Right cardiac atrium (tissue), 5 donors: ENCODE measurements around the gene EPHB4. TPM values are rescaled to one million over a fixed set of nuclear protein-coding genes. Genes with fewer than 3 reads are reported as not detected.

Source experiments
- ATAC-seq, 2 donors: fragments of 200-7000 bp; cut with Tn5 transposase; one replicate each; pipeline versions ENCODE4 v1.8.0 to v1.9.1; 2020; ENCODE audit warnings: moderate library complexity in 2 of 2, mild to moderate bottlenecking in 1 of 2
- DNase-seq, 3 donors: peaks; one replicate each; pipeline ENCODE4 v3.0.0-alpha.2; 2020
- H3K27ac ChIP-seq: one replicate; pipeline ENCODE4 v1.5.1; 2013; ENCODE audit warnings: mild to moderate bottlenecking, low read length, control low read depth, moderate library complexity
- H3K27me3 ChIP-seq: one replicate; pipeline ENCODE4 v1.6.1; 2013; ENCODE audit not compliant: control insufficient read depth, insufficient read depth
- H3K4me1 ChIP-seq: one replicate; pipeline ENCODE4 v1.6.1; 2013; ENCODE audit warnings: low read length; ENCODE audit not compliant: control insufficient read depth, insufficient read depth
- H3K4me3 ChIP-seq: one replicate; pipeline ENCODE4 v1.5.1; 2013; ENCODE audit warnings: low read length, control low read depth
- H3K9me3 ChIP-seq: one replicate; pipeline ENCODE4 v1.6.1; 2013; ENCODE audit warnings: low read length; ENCODE audit not compliant: control insufficient read depth
- WGBS: extraction: QIAGEN DNeasy Blood & Tissue Kit; methylation state at CpG from one replicate; pipeline ENCODE4 v1.1.7; 2013; 5-methylcytosine and 5-hydroxymethylcytosine counted together
- intact Hi-C, 4 donors: fragments of 100-400 bp; cut with DNase I; formaldehyde crosslinking; loops; one replicate each; pipeline versions ENCODE4 v1.11.0 to v1.14.0; 2022 to 2023
- polyA plus RNA-seq: library from polyadenylated mRNA; stranded (reverse); fragments of 200-250 nt; gene quantifications from one replicate; pipeline ENCODE4 v1.2.3, GENCODE V29; 2013
- total RNA-seq, 4 donors: library from RNA; stranded (reverse); fragmentation: NEBNext Ultra II Directional; extraction: Animal tissue kit (Norgen Biotek cat#: 25700); gene quantifications; one replicate each; pipeline ENCODE4 v1.2.1, GENCODE V29; 2021
- donor health status: healthy with polysubstance abuse.
- donor health status: DM: no; HTN: yes; CAD: no.
- donor health status: DM: no; HTN: no; CAD: no.
- donor health status: DM: no; HTN: yes; CAD: no; lungs with severe emphysema.
- donor health status: DM: yes; HTN: yes; CAD: no.

The EPHB4 gene
- total and polyA plus RNA-seq, 5 donors: 14.4 to 51.4 (median 29.6) TPM

DNA sequence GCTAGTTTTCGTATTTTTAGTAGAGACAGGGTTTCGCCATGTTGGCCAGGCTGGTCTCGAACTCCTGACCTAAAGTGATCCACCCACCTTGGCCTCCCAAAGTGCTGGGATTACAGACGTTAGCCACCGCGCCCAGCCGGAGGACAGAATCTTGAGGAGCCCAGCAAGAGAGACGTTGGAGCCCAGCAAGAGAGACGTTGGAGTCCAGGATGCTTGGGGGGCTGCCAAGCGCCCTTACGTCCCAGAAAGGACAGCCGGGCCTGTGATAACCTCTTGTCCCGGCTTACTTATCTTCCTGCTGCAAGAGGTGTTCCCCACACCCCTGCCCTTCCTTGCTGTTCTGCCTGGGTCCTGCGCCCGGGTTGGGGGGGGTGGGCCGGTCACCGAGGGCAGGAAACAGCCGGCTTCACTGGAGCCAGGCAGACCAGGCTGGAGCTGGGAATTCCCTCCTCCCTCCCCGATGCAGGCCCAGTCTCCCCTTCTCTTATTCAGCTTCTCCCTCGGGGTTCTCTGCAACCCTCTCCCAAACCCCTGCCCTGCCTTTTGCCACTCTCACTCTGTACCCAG lies 1.9 kb upstream of the EPHB4 start:
- Histone ChIP-seq H3K9me3 (no peaks in the 10 kb centered on the region), H3K4me1 (no peaks in the 10 kb centered on the region), H3K27ac (peak overlapping the region; percentile 62), H3K27me3 (no peaks in the 10 kb centered on the region), H3K4me3 (no peak overlapping the region)
- ATAC-seq: peak; percentile 65 to 77
- 18% methylated on average over 20 of the region's 20 CpGs for WGBS
- peak; percentile 87 to 91 (median 91) for DNase-seq
- intact Hi-C loops: no loop called here

DNA sequence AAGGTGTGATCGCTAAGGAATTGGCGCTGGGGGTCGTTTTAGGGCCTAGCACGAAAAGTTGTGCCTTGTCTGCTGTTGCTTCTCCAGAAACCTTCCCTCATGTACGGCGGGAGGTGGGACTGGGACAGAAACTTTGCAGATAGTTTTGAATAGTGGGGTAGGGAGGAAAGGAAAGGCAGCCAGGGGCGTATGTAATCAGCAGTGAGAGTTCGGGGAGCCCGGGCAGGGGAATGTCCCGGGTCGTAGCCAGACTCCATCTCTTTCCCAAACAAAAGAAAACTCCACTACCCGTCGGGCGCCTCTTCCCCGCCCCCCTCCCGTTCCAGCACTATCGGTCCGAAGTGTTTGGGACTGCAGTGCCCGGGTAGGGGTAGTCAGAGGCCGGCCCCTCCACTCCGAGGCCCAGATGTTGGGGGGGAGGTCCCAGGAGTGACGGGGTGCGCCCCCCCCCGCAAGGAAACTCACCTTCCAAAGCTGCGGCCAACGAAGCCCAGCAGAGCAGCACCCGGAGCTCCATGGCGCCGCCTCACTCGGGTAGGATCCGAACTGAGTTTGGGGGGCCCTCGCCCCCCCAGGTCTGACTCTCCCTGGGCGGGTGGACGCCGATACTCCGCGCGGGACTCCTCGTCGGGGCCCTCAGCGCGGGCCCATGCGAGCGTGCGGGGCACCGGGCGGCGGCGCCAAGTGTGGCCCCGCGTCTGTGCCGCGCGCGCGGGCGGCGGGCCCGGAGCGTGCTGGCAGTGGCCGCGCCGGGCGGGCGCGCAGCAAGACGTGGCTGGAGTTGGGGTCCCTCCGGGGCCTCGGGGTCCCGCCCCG lies 601 bp downstream of the EPHB4 start:
- under 1% methylated on average over 71 of the region's 71 CpGs for WGBS

DNA sequence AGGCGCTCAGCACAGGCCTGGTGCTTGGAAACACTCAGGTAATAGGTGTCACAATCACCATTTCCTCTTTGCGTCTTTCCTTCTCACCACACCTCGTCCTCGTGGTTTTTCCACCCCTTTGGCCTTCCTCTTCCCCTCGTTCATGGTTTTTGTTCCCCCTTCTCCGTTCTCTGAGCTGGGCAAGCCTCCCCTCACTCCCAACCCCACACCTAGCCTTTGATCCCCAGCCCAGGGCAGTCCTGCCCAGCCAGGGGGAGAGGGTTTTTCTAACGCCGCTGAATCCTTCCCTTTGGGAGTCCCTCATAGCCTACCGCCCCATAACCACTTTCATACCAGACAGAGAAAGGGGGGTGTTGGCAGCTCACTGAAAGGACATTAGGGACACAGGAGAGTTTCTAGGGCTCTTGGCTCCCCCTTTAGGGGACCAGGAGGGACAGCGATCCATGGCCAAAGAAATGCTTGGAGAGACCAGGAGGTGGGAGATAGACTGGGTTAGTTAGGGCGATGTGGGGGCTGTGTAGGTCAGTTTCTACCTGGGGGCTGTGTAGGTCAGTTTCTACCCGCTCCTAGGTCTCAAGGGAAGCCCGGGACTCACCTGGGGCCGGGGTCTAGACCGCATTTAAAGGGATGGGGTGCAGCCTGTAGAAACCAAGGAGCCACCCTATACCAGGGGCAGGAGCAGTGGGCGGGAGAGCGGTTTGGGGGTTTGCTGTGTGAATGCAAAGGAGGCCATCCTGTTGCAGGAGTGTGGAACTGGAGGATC lies 1.4 kb downstream of the EPHB4 start:
- Histone ChIP-seq H3K27me3 (no peaks in the 10 kb centered on the region), H3K4me3 (peak overlapping the region; percentile 92), H3K4me1 (no peaks in the 10 kb centered on the region), H3K9me3 (no peaks in the 10 kb centered on the region), H3K27ac (peak overlapping the region; percentile 50)
- peak in 1 of 3 donors; percentile 51 for DNase-seq
- whole genome bisulfite sequencing: 18% methylated on average over 17 of the region's 17 CpGs
- no peak for ATAC-seq
- intact Hi-C loops: no loop called here

More for the DNA sequence above, 601 bp downstream of the EPHB4 start:
- DNase-seq (peak in 2 of 3 donors; percentile 61 to 70), ATAC-seq (peak in 1 of 2 donors; percentile 3)
- H3K9me3 ChIP-seq: no peaks in the 10 kb centered on the region
- H3K27ac ChIP-seq: peak overlapping the region; percentile 76
- H3K4me1 ChIP-seq: no peaks in the 10 kb centered on the region
- intact Hi-C loops: no loop called here
- H3K4me3 ChIP-seq: peak overlapping the region; percentile 92
- H3K27me3 ChIP-seq: no peaks in the 10 kb centered on the region

DNA sequence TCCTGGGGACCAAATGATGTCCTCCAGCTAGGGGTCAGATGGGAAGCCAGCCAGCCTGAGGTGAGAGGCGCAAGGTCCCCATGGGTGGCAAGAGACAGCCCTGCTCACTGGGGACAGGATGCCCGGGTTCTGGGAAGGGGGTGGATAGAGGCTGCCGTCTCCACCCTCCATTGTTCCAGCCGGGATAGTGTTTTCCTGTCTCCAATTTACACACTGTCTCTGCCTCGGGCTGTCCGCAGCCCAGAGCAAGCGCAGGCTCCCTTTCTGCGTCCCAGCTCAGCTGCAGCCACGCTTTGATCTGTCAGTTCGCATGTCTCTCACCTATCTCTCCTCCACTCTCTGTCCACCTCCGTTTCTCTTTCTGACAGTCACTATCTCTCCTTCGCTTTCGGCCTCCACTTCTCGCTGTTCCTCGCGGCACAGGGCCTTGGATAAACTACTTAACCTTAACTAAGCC lies 2.1 kb downstream of the EPHB4 start:
- ATAC-seq: peak; percentile 36 to 70
- 35% methylated on average over 16 of the region's 16 CpGs for WGBS
- peak overlapping the region; percentile 92 for H3K4me3 ChIP-seq
- H3K4me1 ChIP-seq: no peaks in the 10 kb centered on the region
- intact Hi-C loops: no loop called here
- H3K27me3 ChIP-seq: no peaks in the 10 kb centered on the region
- H3K9me3 ChIP-seq: no peaks in the 10 kb centered on the region
- DNase-seq: peak; percentile 66 to 75 (median 69)
- peak overlapping the region; percentile 50 for H3K27ac ChIP-seq

DNA sequence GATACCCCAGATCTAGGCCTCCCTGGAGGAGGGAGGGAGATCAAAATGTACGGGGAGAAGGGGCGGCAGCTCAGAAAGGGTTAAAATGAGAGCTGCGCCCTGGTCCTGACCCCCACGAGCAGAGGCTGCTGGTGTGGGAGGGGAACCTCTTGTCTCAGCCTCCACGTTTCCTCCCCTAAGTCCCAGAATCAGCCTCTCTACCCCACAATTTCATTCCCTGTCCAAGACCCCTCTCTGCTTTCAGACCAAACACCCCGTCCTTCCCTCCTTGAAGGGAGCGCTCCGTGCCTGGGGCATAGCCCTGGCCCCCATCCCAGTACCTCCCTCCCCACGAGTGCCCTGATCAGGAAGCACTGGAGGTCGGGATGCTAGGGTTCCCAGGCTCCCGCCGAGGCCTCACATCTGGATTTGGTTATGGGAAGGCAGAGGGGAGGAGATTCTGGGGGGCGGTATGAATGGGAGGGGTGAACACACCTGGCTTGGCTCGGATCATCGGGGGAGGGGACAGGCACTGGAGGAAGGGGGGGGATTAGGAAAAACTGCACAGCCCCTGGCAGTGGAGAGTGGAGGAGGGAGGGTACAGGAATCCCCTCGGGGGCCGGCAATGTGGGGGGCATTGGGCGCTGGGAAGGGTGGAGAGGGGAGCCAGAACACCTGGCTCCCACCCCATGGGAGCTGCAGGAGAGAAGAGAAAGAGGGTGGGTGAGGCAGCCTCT lies 2.7 kb downstream of the EPHB4 start:
- intact Hi-C loops: no loop called here
- DNase-seq (peak in 1 of 3 donors; percentile 65), ATAC-seq (no peak)
- Histone ChIP-seq H3K27ac (peak overlapping the region; percentile 24), H3K27me3 (no peaks in the 10 kb centered on the region), H3K4me1 (no peaks in the 10 kb centered on the region), H3K4me3 (peak overlapping the region; percentile 92), H3K9me3 (no peaks in the 10 kb centered on the region)
- 41% methylated on average over 18 of the region's 18 CpGs for WGBS

DNA sequence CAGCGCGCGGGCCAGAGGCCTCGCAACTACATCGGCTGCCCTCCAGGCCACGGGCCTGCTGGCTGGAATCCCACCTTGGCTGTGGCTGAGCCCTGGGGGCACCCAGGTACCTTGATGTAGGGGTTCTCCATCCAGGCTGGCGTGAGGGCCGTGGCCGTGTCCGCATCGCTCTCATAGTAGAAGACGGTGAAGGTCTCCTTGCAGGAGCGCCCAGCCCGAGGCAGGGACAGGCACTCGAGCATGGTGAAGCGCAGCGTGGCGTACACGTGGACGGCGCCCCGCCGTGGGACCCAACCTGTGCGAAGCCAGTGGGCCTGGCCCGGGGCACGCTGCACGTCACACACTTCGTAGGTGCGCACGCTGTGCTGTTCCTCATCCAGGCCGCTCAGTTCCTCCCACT lies 3.8 kb downstream of the EPHB4 start:
- Histone ChIP-seq H3K27me3 (no peaks in the 10 kb centered on the region), H3K4me1 (no peaks in the 10 kb centered on the region), H3K4me3 (no peak overlapping the region), H3K9me3 (no peaks in the 10 kb centered on the region), H3K27ac (no peak overlapping the region)
- WGBS: 93% methylated on average over 31 of the region's 31 CpGs
- ATAC-seq: no peak
- intact Hi-C loops: no loop called here
- no peak for DNase-seq

DNA sequence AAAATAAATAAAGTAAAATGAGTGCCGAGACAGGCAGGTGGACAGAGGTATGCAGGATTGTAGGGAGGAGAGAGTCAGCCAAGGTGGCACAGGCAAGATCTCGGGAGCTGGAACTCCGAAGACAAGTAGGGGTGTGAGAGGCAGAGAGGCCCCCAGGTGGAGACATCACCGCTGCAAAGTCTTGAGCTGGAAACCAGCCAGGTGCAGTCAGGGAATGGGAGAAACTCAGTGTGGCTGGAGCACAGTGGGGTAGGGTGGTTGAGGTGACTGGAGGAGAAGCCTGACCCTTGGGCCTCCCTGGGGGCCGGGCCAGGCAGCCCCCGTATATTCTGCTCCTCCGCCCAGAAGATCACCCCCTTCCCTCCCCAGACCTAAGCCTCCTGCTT lies 4.2 kb downstream of the EPHB4 start:
- H3K9me3 ChIP-seq: no peaks in the 10 kb centered on the region
- no peak for ATAC-seq
- no peak overlapping the region for H3K27ac ChIP-seq
- H3K4me1 ChIP-seq: no peaks in the 10 kb centered on the region
- intact Hi-C loops: no loop called here
- no peak overlapping the region for H3K4me3 ChIP-seq
- DNase-seq: no peak
- 85% methylated on average over 7 of the region's 7 CpGs for WGBS
- no peaks in the 10 kb centered on the region for H3K27me3 ChIP-seq

DNA sequence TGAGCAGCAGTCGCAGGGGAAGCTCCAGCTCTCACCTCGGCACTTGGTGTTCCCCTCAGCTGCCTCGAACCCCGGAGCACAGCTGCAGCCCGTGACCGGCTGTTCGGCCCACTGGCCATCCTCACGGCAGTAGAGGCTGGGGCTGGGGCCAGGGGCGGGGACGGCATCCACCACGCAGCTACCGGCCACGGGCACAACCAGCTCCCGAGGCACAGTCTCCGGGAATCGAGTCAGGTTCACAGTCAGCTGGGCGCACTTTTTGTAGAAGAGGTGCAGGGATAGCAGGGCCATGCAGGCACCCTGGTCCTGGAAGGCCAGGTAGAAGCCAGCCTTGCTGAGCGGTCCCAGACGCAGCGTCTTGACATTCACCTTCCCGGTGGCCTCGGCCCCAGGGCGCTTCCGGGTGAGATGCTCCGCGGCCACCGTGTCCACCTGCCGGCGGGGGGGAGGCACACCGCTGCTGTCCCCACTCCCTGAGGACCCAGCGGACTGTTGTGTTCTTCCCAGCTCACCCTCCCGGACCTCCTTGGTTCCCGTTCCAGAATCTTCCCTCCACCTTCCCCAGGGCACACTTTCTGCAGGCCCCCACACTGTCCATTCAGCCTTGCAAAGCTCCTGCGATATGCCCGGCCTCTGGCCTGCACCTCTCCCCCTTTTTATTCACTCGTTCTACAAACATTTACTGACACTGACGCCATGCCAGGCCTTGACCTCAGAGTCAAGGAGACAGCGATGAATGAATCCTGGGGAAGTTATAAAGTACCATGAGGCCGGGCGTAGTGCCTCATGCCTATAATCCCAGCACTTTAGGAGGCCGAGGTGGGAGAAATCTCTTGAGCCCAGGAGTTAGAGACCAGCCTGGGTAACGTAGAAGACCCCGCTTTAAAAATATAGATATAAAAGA lies 4.8 kb downstream of the EPHB4 start:
- 92% methylated on average over 43 of the region's 43 CpGs for WGBS
- H3K27ac ChIP-seq: no peak overlapping the region
- no peak for ATAC-seq

DNA sequence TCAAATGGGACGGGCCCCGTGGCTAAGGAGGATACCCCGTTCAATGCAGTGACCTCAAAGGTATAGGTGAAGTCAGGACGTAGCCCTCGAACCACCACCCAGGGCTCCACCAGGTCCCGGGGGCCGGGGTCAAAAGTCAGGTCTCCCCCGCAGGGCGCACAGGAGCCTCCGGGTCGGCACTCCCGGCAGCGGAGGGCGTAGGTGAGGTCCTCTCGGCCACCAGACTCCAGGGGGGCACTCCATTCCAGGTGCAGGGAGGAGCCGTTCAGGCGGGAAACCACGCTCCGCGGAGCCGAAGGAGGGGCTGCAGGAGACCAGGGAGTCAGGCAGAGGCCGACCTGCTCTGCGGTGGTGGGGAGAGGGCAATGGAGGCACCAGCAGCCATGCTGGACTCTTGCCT lies 7.7 kb downstream of the EPHB4 start:
- no peak overlapping the region for H3K27ac ChIP-seq
- DNase-seq (no peak), ATAC-seq (no peak)
- intact Hi-C loops: no loop called here
- H3K27me3 ChIP-seq: no peaks in the 10 kb centered on the region
- WGBS: 91% methylated on average over 23 of the region's 23 CpGs
- H3K9me3 ChIP-seq: no peaks in the 10 kb centered on the region
- H3K4me1 ChIP-seq: no peaks in the 10 kb centered on the region
- H3K4me3 ChIP-seq: no peak overlapping the region

More for the DNA sequence above, 4.8 kb downstream of the EPHB4 start:
- intact Hi-C loops: no loop called here
- Histone ChIP-seq H3K4me3 (no peak overlapping the region), H3K9me3 (no peaks in the 10 kb centered on the region), H3K4me1 (no peaks in the 10 kb centered on the region), H3K27me3 (no peaks in the 10 kb centered on the region)
- no peak for DNase-seq

DNA sequence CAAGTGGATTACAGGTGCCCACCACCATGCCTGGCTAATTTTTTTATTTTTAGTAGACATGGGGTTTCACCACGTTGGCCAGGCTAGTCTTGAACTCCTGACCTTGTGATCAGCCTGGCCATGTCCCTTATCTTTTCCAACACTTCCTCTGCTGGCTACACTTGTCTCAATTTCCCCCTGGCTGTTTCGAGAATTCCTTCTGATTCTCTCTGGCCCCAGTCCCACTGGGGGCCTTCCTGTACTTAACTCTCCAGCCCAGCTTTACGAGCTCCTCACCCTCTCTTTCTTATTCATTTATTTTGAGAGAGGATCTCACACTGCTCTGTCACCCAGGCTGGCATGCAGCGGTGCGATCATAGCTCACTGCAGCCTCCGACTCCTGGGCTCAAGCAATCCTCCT lies 8.5 kb downstream of the EPHB4 start:
- no peaks in the 10 kb centered on the region for H3K27me3 ChIP-seq
- ATAC-seq: no peak

More for the DNA sequence above, 8.5 kb downstream of the EPHB4 start:
- H3K27ac ChIP-seq: no peak overlapping the region
- DNase-seq: no peak
- no peak overlapping the region for H3K4me3 ChIP-seq
- intact Hi-C loops: no loop called here
- no peaks in the 10 kb centered on the region for H3K4me1 ChIP-seq
- H3K9me3 ChIP-seq: no peaks in the 10 kb centered on the region
- WGBS: 76% methylated on average over 6 of the region's 6 CpGs
